ENCODE results near the gene SHC2. TPM values are rescaled to one million over a fixed set of nuclear protein-coding genes. Genes with fewer than 3 reads are reported as not detected.

SHC2 gene
- total and polyA plus RNA-seq, 9 of the 15 experiments (the other 6 are each of a cell fraction or from before 2014, with no cell fraction given) = 0.14 to 0.36 (median 0.17) TPM; not detected in 5

DNA sequence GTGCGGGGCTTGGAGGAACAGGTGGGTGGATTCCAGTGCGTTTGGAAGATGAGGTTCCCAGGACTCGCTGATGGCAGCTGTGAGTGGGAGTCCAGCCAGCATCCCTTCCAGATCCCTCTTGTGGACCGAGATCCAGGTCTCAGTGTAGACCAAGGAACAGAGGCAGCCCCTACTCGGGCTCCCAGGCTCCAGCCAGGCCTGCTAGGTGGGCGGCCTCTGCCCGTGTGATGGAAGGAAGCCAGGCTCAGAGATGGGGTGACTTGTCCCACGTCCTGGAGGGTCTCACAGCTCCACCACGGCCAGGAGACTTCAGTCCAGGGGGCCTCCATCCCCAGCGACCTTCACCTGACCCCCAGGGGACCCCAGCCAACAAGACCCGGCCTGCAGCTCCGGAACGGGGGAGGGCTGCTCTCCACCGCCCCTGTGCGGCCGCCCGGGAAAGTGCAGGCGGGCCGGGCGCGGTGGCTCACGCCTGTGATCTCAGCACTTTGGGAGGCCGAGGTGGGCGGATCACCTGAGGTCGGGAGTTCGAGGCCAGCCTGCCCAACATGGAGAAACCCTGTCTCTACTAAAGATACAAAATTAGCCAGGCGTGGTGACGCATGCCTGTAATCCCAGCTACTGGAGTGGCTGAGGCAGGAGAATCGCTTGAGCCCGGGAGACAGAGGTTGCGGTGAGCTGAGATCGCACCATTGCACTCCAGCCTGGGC, 34.7 kb upstream of the SHC2 start (continued):
- TF ChIP-seq ESRRA (IDR thresholded peaks at IDR 0.05; ENCODE audit: borderline replicate concordance, low read depth) (peak; percentile 85), DIDO1 (tag; IDR thresholded peaks at IDR 0.05; ENCODE audit: low read depth) (no peak), SNIP1 (IDR thresholded peaks at IDR 0.05; ENCODE audit: low read depth) (no peak), KDM5B (IDR thresholded peaks at IDR 0.05; ENCODE audit: insufficient replicate concordance, low read depth, low read length) (no peak), TSC22D4 (tag; IDR thresholded peaks at IDR 0.05) (no peak), ZNF699 (CRISPR knock-in tag; IDR thresholded peaks at IDR 0.05; ENCODE audit: insufficient replicate concordance) (no peak), HDAC6 (IDR thresholded peaks at IDR 0.05; ENCODE audit: low read depth, low read length) (no peak), ZNF76 (CRISPR knock-in tag; IDR thresholded peaks at IDR 0.05; ENCODE audit: borderline replicate concordance) (no peak), CHD4 (IDR thresholded peaks at IDR 0.05; ENCODE audit: insufficient read depth, insufficient replicate concordance, low read depth, low read length, poor library complexity, severe bottlenecking) (peak; percentile 35), LCOR (CRISPR knock-in tag; IDR thresholded peaks at IDR 0.05) (no peak), CCAR2 (IDR thresholded peaks at IDR 0.05; ENCODE audit: low read depth, low read length) (no peak), ARID1B (IDR thresholded peaks at IDR 0.05) (peak; percentile 24; the same call in 1 of the 2 replicates), SMAD4 (CRISPR knock-in tag; conservative IDR thresholded peaks at IDR 0.05) (peak; percentile 56; the same call in 1 of the 2 replicates), HMGN3 (IDR thresholded peaks at IDR 0.05; ENCODE audit: borderline replicate concordance, extremely low read depth, insufficient read length, low read depth, low read length) (no peak), ZEB2 (IDR thresholded peaks at IDR 0.05) (no peak), OTX1 (CRISPR knock-in tag; IDR thresholded peaks at IDR 0.05) (no peak), CBFB (CRISPR knock-in tag; IDR thresholded peaks at IDR 0.05) (0 out of 2 replicates have a peak, but pooled peaks have one; percentile 55), RFX5 (IDR thresholded peaks at IDR 0.05; ENCODE audit: low read depth, low read length) (no peak), HNRNPL (IDR thresholded peaks at IDR 0.05; ENCODE audit: low read depth, low read length) (no peak)
- TF ChIP-seq, protein P1, sequence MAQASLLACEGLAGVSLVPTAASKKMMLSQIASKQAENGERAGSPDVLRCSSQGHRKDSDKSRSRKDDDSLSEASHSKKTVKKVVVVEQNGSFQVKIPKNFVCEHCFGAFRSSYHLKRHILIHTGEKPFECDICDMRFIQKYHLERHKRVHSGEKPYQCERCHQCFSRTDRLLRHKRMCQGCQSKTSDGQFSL (CRISPR knock-in tag; IDR thresholded peaks at IDR 0.05) = no peak
- TF ChIP-seq, protein P1 (tag; IDR thresholded peaks at IDR 0.05) = no peak
- TF ChIP-seq, protein P2, sequence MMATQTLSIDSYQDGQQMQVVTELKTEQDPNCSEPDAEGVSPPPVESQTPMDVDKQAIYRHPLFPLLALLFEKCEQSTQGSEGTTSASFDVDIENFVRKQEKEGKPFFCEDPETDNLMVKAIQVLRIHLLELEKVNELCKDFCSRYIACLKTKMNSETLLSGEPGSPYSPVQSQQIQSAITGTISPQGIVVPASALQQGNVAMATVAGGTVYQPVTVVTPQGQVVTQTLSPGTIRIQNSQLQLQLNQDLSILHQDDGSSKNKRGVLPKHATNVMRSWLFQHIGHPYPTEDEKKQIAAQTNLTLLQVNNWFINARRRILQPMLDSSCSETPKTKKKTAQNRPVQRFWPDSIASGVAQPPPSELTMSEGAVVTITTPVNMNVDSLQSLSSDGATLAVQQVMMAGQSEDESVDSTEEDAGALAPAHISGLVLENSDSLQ (IDR thresholded peaks at IDR 0.05) = no peak
- TF ChIP-seq, protein P3, sequence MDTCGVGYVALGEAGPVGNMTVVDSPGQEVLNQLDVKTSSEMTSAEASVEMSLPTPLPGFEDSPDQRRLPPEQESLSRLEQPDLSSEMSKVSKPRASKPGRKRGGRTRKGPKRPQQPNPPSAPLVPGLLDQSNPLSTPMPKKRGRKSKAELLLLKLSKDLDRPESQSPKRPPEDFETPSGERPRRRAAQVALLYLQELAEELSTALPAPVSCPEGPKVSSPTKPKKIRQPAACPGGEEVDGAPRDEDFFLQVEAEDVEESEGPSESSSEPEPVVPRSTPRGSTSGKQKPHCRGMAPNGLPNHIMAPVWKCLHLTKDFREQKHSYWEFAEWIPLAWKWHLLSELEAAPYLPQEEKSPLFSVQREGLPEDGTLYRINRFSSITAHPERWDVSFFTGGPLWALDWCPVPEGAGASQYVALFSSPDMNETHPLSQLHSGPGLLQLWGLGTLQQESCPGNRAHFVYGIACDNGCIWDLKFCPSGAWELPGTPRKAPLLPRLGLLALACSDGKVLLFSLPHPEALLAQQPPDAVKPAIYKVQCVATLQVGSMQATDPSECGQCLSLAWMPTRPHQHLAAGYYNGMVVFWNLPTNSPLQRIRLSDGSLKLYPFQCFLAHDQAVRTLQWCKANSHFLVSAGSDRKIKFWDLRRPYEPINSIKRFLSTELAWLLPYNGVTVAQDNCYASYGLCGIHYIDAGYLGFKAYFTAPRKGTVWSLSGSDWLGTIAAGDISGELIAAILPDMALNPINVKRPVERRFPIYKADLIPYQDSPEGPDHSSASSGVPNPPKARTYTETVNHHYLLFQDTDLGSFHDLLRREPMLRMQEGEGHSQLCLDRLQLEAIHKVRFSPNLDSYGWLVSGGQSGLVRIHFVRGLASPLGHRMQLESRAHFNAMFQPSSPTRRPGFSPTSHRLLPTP (IDR thresholded peaks at IDR 0.05; ENCODE audit: borderline replicate concordance, extremely low read depth, insufficient read length) = peak; percentile 49

Measured in K562 (cell line).